ENCODE measurements around the gene MTRF1. TPM values are rescaled to one million over a fixed set of nuclear protein-coding genes. Genes with fewer than 3 reads are reported as not detected.

The MTRF1 gene
- total and polyA plus RNA-seq, 2 of the 4 experiments (the other 2 are of a cell fraction), result 9.7 to 12.4 TPM

GRCh38 chr13:41186481-41186880, 76.9 kb downstream of the MTRF1 start:
- POLR2A ChIA-PET (ENCODE audit: unreplicated experiment), result no interaction called here
- Histone ChIP-seq H3K27ac (ENCODE audit: insufficient read depth, low read length) (no peak overlapping the region), H2BK120ac (ENCODE audit: low read depth, low read length) (peak overlapping the region; percentile 59), H3K27me3 (ENCODE audit: control insufficient read depth, insufficient read depth, low read length) (no peaks in the 10 kb centered on the region), H4K5ac (ENCODE audit: low read depth, low read length) (peak overlapping the region; percentile 67; the same call in 1 of the 2 replicates), H3K9ac (ENCODE audit: low read depth, low read length) (no peak overlapping the region), H3K23ac (ENCODE audit: low read depth, low read length) (no peak overlapping the region), H2AK9ac (replicated peaks; ENCODE audit: low read depth, low read length, poor library complexity) (no peak overlapping the region), H2AFZ (replicated peaks; ENCODE audit: low read length, poor library complexity) (no peak overlapping the region), H3K4me3 (ENCODE audit: insufficient read depth, low read depth, low read length) (no peak overlapping the region), H2BK15ac (ENCODE audit: low read depth, low read length) (peak overlapping the region; percentile 57; the same call in 1 of the 3 replicates), H3K14ac (replicated peaks; ENCODE audit: low read depth, low read length) (no peak overlapping the region), H3K79me1 (ENCODE audit: low read depth in 1 of 2, low read length in 2 of 2) (no peaks in the 10 kb centered on the region), H3K9me1 (ENCODE audit: insufficient read depth, low read length) (no peaks in the 10 kb centered on the region), H3K36me3 (ENCODE audit: control insufficient read depth, insufficient read depth, low read length) (no peaks in the 10 kb centered on the region), H4K91ac (ENCODE audit: insufficient read depth, low read depth, low read length) (peak overlapping the region; percentile 13; the same call in 1 of the 2 replicates), H2BK20ac (ENCODE audit: low read depth, low read length) (peak overlapping the region; percentile 74; the same call in 1 of the 2 replicates), H3K4me2 (ENCODE audit: low read depth, low read length) (no peak overlapping the region), H3K4me1 (ENCODE audit: control insufficient read depth, insufficient read depth, low read length) (no peaks in the 10 kb centered on the region; the same call in 1 of the 2 replicates), H3K56ac (ENCODE audit: extremely low read depth, insufficient read depth, low read length) (no peak overlapping the region), H4K8ac (ENCODE audit: low read depth in 2 of 2, low read length in 2 of 2) (peak overlapping the region; percentile 25 to 67; a peak in 2 of 4 replicates), H3K18ac (ENCODE audit: low read depth, low read length) (peak overlapping the region; percentile 92; the same call in 1 of the 2 replicates), H3K4ac (ENCODE audit: low read depth, low read length) (no peak overlapping the region), H3K9me3 (ENCODE audit: control insufficient read depth, insufficient read depth, low read length) (no peaks in the 10 kb centered on the region), H2AK5ac (ENCODE audit: low read depth, low read length) (peak overlapping the region; percentile 70; the same call in 1 of the 2 replicates), H2BK5ac (ENCODE audit: low read depth, low read length, poor library complexity, severe bottlenecking) (peak overlapping the region; percentile 10), H4K20me1 (ENCODE audit: insufficient read depth, low read length) (no peaks in the 10 kb centered on the region)
- BruUV-seq (replicated peaks), result no TSS peak
- CTCF ChIA-PET, result no interaction called here
- in situ Hi-C loops (cut with MboI; ENCODE audit: low sequenced_read_pairs) (no loop called here), dilution Hi-C loops (cut with HindIII; ENCODE audit: low sequenced_read_pairs, unreplicated experiment) (no loop called here), intact Hi-C loops (cut with micrococcal nuclease) (loop anchor here (5.0 kb wide), 1 partner anchor 39 kb away; no protein-coding TSS in a partner anchor)
- TF ChIP-seq USF2 (IDR thresholded peaks at IDR 0.05; ENCODE audit: low read depth, low read length) (no peak), RAD21 (IDR thresholded peaks at IDR 0.05; ENCODE audit: low read length) (no peak), POLR2A (IDR thresholded peaks at IDR 0.05; ENCODE audit: low read depth, low read length) (no peak), MXI1 (IDR thresholded peaks at IDR 0.05; ENCODE audit: borderline replicate concordance, low read depth, low read length) (no peak), FOS (IDR thresholded peaks at IDR 0.05; ENCODE audit: low read depth, low read length) (no peak), CHD1 (IDR thresholded peaks at IDR 0.05; ENCODE audit: low read depth, low read length) (no peak)
- TF ChIP-seq, protein P1, sequence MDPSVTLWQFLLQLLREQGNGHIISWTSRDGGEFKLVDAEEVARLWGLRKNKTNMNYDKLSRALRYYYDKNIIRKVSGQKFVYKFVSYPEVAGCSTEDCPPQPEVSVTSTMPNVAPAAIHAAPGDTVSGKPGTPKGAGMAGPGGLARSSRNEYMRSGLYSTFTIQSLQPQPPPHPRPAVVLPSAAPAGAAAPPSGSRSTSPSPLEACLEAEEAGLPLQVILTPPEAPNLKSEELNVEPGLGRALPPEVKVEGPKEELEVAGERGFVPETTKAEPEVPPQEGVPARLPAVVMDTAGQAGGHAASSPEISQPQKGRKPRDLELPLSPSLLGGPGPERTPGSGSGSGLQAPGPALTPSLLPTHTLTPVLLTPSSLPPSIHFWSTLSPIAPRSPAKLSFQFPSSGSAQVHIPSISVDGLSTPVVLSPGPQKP (IDR thresholded peaks at IDR 0.05; ENCODE audit: borderline replicate concordance, low read depth, low read length), result no peak
- ATAC-seq (ENCODE audit: low read depth), result no peak
- no peak for DNase-seq
- WGBS, 2 experiments (ENCODE audit: extremely low coverage in 2 of 2, insufficient read length in 1 of 2), result 79% methylated on average over 2 of the region's 3 CpGs; no CpG with 5 or more reads in 1 of the 2 experiments

All from IMR-90 (cell line).